HG03095 (cell line): Measurements from ENCODE around the gene ALDH1L2.
"Not testable (repeated sequence)": the region's sequence is repeated elsewhere in the genome, so short reads cannot be mapped to it uniquely, and the experiment has no call there.

Experiments used
- ATAC-seq: cut with Tn5 transposase; IDR thresholded peaks from one replicate; pipeline ENCODE4 v1.9.1; 2021; ENCODE audit warnings: moderate library complexity; ENCODE audit not compliant: unreplicated experiment

The ALDH1L2 gene

GRCh38 chr12:105084251-105085250 lies at the start of gene ALDH1L2:
Gene ALDH1L2 (minus strand): TSS chr12:105084458. CDS start chr12:105084436, 22 bp downstream.
- peak; percentile 72 for ATAC-seq

GRCh38 chr12:105120551-105120950 lies 36.3 kb upstream of the ALDH1L2 start:
- ATAC-seq, result no peak

- no peak for ATAC-seq
Measured at GRCh38 chr12:105116969-105117368, 32.7 kb upstream of the ALDH1L2 start.

DNA sequence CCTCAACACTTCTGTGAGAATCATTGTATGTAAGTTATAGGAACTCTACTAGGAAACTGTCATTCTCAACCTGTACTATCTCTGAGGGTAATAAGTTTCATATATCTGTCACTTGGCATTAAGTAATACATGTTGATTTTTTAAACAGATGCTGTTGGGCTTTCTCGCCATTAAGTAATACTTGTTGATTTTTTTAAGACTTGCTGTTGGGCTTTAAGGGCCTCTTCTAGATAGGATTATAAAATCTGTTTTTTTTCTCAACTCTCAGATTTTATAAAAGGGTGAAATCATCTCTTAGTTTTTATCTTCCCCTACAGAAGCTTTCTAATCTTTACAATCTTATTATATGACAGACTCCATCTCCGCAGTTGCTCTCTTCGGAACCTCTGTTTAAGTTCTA lies 28.8 kb upstream of the ALDH1L2 start:
- ATAC-seq, result no peak

DNA sequence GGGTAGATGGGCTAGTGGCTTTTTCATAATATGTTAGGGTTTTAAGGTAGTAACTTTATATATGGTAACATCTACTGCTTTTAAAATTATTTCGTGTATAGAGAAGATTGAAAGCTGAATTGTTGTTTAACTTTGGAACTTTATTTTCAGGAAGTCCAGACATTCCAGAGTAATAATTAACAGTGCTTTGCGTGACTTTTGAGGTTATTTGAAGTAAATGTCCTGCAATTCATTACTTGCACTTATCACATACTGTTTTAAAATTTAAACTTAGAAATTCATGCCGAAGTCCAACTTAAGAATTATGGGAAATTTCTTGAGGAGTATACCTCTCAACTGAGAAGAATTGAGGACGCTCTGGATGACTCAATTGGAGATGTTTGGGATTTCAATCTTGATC lies 26.6 kb upstream of the ALDH1L2 start:
- ATAC-seq, result no peak

DNA sequence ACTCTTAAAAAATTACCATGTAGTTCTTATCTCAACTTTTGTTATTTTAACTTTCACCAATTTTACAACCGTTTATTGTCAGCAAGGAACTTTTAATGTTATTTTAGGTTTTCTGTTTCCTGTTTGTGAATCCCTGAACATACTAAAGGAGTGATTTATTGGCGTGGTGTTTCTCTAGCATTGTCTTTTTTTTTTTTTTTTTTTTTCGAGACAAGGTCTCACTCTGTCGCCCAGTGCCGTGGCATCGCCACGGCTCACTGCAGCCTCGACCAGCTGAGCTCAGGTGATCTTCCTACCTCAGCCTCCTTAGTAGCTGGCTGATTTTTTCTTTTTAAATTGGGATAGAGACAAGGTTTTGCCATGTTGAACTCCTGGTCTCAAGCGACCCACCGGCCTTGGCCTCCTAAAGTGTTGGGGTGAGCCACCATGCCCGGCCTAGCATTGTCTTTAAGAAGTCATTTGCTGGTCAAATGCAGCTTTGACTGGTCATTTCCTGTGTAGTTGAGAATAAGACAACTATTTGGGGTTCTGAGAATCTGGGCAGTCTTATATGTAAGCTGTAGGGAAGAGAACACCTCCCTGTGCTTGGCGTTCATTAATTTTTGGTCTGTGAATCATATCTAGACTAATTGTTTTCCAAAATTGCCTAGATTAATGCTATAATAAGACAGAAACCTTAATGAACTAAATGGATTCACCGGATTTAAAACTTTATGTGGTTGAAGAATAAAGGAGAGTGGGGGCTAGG lies 25.4 kb upstream of the ALDH1L2 start:
- peak; percentile 35 for ATAC-seq

DNA sequence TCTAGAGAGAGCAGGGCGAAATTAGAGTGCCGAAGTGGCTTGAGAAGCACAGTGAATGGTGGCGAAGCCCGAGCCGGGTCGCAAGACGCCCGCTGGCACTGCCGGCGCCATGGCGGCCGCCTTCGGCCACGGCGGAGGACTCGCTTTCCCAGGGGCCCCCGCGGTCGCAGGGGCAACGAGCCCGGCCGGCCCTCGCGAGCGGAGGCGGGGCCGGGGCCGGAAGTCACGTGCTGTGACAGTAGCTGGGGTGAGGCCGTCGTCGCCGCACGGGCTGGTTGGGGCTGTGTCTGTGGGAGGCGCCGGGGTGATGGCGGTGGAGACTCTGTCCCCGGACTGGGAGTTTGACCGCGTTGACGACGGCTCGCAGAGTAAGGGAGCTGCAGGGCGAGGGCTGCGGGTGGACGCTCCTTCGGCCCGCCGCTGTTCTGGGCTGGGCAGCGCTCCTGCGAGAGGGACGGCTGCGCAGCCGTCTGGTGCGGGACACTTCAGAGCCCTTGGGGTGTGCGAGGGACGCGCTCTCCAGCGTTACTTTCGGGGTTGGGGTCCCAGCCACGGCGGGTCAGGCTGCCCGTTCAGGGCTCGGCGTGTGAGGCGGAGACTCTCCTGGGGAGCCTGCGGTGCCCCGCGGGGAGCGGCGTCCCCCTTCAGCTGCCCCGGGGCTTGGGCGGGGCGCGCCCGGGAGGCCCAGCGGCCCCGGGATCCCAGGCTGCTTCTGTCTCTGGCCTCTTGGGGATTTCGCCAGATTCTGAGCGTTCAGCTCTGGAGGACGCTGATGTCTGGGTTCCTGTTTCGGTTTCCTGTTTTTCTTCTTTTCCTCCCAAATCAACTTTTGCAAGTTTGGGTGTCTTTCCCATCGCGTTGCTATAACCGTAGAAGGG lies 23.5 kb upstream of the ALDH1L2 start, which contains the start of gene WASHC4:
Gene WASHC4 (plus strand): TSS at position 238 of the 878 bp plus-strand sequence. CDS start 70 bp downstream, at position 308.
- ATAC-seq, result peak; percentile 86

GRCh38 chr12:105107171-105107493 lies 22.9 kb upstream of the ALDH1L2 start:
- ATAC-seq, result no peak

GRCh38 chr12:105106621-105107020 lies 22.4 kb upstream of the ALDH1L2 start:
- ATAC-seq, result no peak

DNA sequence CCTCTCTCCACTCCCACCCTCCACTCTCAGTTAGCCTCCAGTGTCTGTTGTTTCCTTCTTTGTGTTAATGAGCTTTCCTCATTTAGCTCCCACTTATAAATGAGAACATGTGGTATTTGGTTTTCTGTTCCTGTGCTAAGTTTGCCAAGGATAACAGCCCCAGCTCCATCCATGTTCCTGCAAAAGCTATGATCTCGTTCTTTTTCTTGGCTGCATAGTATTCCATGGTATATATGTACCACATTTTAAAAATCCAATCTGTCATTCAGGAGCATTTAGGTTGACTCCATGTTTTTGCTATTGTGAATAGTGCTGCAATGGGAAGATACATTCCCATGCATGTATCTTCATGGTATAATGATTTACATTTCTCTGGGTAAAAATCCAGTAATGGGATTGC lies 20.5 kb upstream of the ALDH1L2 start:
- ATAC-seq, result no peak

DNA sequence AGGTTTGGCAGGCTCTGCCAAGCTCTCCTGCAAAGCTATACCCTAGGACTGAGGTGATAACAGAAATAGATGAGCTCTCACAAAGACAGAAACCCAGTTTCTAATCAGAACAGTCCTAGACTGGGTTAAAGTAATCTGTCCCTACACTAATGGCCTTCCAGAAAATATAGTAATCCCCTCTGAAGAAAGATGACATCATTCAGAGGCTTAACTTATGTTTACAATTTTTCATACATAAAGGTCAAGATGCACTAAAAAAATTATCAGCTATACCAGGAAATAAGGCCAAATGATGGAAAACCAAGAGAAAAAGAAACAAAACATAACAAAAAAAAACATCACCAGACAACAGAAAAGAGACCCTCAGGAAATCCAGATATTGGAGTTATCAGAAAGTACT lies 18.4 kb upstream of the ALDH1L2 start:
- ATAC-seq, result no peak

- ATAC-seq, result no peak
Measured at GRCh38 chr12:105100998-105101397, 16.7 kb upstream of the ALDH1L2 start.

DNA sequence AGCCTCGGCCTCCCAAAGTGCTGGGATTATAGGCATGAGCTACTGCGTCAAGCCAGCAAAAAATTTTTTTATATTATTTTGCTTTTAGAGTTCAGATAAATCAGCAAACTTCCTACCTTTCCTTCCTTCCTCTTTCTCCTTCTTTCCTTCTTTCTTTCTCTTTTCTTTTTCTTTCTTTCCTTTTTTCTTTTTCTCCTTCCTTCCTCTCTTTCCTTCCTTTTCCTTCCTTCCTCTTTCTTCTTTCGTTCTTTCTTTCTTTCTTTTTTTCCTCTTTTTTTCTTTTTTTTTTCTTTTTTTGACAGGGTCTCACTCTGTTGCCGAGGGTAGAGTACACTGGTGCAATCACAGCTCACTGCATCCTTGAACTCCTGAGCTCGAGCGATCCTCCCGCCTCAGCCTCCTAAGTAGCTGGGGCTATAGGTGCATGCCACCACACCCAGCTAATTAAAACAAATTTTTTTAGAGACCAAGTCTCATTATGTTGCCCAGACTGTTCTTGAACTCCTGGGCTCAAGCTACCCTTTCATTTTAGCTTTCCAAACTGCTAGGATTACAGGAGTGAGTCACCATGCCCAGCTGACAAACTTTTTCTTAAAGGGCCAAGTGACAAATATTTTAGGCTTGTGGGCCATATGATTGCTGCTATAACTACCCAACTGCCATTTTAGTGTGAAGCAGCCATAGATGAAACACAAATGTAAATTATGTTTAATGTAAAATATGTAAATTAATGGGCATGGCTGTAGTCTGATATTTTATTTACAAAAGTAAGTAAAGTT lies 16.1 kb upstream of the ALDH1L2 start:
- ATAC-seq, result no peak

- ATAC-seq, result no peak
Measured at GRCh38 chr12:105099356-105099755, 15.1 kb upstream of the ALDH1L2 start.

- not testable (repeated sequence) for ATAC-seq
Measured at GRCh38 chr12:105095338-105095737, 11.1 kb upstream of the ALDH1L2 start.

- ATAC-seq, result no peak
Measured at GRCh38 chr12:105092336-105092735, 8.1 kb upstream of the ALDH1L2 start.

- no peak for ATAC-seq
Measured at GRCh38 chr12:105091476-105092206, 7.4 kb upstream of the ALDH1L2 start.

DNA sequence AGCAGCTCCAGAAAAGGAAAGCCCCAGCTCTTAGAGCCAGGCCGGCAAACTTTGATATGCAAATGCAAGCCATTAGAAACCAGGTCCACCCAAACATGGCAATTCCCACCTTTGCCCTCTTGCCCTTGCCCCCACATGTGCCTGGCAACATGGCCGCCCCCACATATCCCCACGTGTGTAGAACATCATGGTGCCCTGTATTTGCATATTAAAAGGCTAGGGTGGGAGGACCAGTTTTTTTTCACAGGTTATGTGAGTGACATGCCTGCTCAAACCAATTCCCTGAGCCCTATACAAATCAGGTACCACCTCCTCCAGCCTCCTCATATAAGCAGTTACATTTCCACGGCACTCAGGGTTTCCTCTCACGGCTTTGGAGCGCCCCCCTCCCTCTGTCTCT lies 6.1 kb upstream of the ALDH1L2 start:
- ATAC-seq, result no peak

DNA sequence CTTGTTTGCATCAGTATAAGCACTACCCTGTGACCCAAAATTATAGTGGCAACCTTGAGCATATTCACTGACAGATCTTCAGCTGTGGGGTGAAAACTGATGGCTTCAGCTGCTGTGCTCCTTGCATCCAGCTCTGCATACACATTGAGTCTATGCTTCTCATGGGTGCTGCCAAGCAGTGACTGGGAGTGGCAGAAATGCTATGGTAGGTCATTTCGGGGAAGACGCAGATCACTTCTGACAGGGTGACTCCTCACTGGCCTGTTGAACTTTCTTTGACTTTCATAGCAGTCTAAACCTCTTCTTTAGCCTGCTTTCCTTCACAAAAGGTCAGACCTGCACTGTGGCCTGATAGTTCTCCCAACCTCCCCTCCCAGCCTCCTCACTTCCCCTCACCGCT lies 5.6 kb upstream of the ALDH1L2 start:
- no peak for ATAC-seq
